Measurements from ENCODE around the gene TMEM151A.

The TMEM151A gene

GRCh38 chr11:66311470-66311964, 19.8 kb downstream of the TMEM151A start:
- DNase-seq (ENCODE audit: low read depth) = no peak
- TF ChIP-seq CTCF (IDR thresholded peaks at IDR 0.05; ENCODE audit: insufficient read depth, low read depth, low read length, missing control alignments) = no peak
- H3K4me3 ChIP-seq (ENCODE audit: low read length) = peak overlapping the region; percentile 58

DNA sequence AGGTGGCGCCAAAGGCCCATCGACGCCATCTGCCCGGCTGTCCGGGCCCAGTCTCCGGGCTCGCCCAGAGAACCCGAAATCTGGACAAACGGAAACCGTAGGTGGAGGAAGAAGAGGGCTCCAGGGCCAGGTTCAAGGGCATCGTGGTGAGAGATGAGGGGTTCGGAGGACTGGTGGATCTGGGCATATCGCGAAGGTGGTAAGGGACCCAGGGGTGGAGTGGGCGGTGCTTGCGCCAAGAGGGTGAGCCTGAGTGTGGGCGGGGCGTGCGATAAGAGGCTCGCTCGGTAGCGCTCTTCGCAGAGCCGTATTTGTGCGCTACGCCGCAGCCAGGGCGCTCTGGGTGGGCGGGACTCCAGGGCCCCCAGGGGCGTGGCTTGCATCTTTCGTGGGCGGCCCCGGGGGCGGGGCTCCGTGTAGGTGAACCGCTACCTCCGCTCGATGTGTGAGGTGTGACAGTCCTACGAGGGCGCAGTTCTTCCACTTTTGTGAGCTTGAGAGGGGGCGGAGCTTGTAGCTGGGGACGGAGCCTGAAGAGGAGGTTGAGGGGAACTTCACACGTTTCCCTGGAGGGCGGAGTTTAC, 20.4 kb downstream of the TMEM151A start:
- peak; percentile 92 for TF ChIP-seq CTCF (IDR thresholded peaks at IDR 0.05; ENCODE audit: insufficient read depth, low read depth, low read length, missing control alignments)
- peak overlapping the region; percentile 58 for H3K4me3 ChIP-seq (ENCODE audit: low read length)
- DNase-seq (ENCODE audit: low read depth) = peak; percentile 94

DNA sequence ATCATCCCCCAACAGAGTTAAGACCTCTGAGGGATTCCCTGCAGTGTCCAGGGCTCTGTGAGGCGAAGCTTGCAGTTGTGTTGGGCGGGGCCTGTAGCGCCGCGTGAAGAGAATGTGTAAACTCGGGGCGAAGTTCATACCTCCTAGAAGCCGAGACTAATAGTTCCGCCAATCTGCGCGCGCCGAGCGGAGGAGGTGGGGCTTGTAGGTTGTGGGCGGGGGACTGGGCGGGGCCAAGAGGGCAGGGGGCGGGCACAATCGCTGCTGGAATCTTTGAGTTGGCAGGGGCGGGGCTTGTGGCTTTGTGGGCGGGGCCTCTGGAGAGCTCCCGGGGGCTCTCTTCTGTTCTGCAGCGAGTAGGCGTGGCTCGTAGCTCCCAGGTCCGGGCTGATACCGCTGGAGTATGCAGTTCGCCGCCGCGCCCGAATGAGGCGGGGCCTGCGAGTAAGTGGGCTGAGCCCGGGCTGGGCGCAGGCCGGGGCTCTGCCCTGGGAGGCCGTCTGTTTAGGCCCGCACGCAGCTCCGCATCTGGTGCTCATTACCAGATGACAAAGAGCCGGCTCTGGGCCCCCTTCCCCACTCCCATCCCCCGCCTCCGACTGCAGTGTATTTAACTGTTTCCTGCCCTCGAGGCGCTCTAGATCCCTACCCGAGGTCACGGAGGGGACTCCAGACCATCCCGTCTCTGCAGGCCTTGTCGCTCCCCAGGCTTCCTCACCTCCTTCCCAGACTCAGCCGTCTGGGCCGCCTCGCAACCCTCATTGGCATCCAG, 21.0 kb downstream of the TMEM151A start:
- peak; percentile 99 for DNase-seq (ENCODE audit: low read depth)
- TF ChIP-seq CTCF (IDR thresholded peaks at IDR 0.05; ENCODE audit: insufficient read depth, low read depth, low read length, missing control alignments) = no peak
- H3K4me3 ChIP-seq (ENCODE audit: low read length) = peak overlapping the region; percentile 58

DNA sequence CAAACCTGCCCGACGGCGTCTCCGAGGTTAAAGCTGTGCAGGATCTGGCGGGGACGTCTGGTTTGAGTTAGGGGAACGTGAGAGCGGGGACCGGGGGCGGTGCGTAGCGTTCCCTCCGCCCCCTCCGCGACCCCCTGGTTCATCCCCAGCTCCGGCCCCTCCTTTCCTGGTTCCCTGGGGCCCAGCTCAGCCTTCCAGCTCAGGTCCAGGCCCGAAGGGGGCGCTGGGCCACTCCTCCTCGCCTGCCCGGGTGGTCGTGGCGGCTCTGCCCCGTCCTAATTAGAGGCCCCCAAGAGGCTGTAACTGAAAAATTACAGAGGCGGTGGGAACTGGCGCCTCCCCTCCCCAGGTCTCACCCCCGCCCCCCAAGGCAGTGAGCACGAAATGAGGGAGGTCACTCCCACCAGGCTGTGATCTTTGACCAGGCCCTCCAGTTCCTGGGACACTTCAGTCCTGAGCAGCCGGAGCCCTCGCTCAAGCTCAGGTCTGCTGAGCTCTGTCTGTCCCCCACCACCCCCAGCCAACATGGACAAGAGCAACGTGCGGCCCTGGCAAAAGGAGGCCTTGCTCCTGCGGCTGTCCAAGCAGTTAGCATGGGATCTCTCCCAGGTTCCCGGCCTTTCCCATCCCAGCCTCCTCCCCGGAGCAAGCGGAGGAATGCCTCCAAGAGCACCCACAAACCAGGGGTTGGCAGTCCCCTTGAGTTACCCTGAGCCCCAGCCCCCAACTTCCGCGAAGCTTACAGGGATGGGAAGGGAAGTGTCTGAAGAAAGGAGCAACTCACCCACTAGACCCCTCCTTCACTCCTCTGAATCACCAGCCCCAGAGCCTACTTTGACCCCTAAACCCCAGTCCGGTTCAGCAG, 21.9 kb downstream of the TMEM151A start:
- H3K4me3 ChIP-seq (ENCODE audit: low read length) = peak overlapping the region; percentile 11
- no peak for DNase-seq (ENCODE audit: low read depth)

GRCh38 chr11:66314186-66314501, 22.4 kb downstream of the TMEM151A start:
- TF ChIP-seq CTCF (IDR thresholded peaks at IDR 0.05; ENCODE audit: insufficient read depth, low read depth, low read length, missing control alignments) = no peak
- H3K4me3 ChIP-seq (ENCODE audit: low read length) = no peak overlapping the region

More for the DNA sequence above, 21.9 kb downstream of the TMEM151A start:
- TF ChIP-seq CTCF (IDR thresholded peaks at IDR 0.05; ENCODE audit: insufficient read depth, low read depth, low read length, missing control alignments) = no peak

GRCh38 chr11:66314561-66315497, 23.1 kb downstream of the TMEM151A start:
- DNase-seq (ENCODE audit: low read depth) = no peak
- TF ChIP-seq CTCF (IDR thresholded peaks at IDR 0.05; ENCODE audit: insufficient read depth, low read depth, low read length, missing control alignments) = no peak
- H3K4me3 ChIP-seq (ENCODE audit: low read length) = no peak overlapping the region

More at GRCh38 chr11:66314186-66314501, 22.4 kb downstream of the TMEM151A start:
- no peak for DNase-seq (ENCODE audit: low read depth)
